ENCODE data around the gene ASPG.

The ASPG gene

DNA sequence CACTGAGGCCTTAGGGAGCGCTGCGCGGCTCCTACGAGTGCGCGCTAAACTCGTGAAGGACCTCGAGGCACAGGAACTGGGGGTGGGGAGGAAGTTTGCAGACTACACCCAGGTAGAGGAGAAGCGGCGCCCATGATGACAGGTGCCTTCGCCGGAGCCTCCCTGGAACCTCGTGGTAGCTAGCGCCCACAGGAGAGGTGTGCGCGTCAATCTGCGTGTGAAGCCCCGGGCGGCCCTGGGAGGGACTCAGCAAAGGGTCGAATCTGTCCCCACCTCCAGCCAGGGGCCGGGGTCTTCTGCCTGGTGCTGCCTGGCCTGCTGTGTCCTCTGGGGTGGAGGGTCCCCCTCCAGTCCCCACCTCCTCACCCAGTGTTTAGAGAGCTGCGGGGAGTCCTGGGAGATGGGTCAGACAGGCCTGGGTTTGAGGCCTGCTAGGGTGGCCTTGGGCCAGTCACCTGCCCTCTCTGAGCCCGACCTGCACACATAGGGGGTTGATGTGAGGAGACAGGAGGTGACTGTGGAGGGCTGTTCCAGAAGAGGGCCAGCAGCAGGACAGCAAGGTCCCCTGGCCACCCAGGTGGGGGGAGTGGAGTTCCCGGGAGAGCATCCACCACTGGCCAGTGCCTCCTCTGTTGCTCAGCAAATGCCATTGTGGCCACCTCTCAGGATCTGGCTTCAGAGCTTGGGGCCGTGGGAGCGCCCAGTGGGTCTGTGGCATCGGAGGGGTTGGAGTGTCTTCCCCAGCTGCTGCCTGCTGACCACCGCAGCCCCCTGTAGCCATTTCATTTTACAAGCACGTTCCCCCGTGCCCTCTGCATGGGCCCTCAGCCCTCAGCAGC is 32.7 kb downstream of the ASPG start:
- DNase-seq: no peak

DNA sequence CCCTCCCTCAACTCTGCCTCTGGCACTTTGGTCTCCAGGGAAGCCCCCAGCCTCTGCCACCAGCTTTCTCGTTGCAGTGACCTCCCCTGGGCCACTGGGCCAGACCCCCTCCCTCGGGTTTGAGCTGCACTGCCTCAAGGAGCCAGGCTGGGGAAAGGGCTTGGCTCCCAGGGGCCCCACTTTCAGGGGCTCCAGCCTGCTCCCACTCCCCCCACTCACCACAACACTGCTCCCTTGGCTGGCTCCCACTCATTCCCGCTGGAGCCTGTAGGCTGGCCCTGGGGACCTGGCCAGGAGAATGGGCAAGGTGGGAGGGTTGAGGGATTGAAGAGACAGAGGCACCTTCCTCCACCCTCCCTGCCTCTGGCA is 33.6 kb downstream of the ASPG start:
- no peak for DNase-seq

DNA sequence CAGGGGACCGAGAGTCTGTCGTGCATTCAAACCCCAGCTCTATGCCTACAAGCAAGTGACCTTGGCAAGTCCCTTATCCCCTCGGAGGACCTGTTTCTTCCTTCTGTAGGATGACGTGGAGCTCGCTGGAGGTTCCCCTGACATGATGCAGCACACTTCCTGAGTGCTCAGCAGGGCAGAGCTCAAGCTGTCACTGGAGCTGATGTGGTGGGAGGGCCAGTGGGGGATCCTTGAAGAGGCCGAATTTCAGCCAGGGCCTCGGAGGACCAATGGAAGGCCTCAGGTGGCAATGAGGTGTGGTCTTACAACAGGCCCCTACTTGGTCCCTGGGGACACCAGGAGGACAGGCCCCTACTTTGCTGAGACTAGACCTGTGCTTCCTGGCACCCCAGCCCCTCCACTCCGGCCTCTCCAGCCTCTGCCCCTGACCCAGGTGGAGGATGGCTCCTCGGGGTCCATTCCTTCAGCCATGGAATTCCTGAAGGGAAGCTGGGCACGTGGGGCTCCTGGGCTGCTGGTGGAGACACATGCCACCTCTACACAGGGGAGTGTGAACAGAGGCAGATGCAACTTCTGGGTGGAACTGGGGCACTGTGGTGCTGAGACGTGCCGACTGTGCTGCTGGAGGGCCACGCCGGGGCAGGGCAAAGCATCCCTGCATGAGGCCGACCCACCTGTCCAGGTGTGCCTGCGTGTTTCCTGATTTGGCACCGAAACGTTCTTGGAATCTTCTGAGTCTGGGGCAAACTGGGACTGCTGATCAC is 34.2 kb downstream of the ASPG start:
- DNase-seq: no peak

DNA sequence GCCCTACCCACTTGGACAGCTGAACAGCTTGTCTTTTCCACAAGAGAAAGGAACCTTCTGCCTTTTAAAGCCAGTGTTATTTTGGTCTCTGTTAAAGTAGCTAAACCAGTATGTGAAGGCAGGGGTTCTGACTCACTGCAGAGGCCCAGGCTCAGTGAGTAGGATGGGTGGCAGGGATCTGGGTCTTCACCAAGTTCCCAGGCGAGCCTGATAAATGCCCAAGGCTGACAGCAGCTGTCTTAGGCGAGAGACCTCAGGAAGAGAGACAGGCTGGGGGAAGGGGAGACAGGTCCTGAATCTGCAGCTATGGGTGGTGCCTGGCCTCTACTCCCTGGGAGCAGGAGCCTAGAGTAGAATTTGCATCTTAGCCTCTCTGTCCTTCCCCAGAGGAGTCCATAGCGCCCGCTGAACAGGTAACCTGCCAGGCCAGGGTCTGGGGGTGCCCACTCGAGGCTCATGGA is 34.8 kb downstream of the ASPG start:
- no peak for DNase-seq

DNA sequence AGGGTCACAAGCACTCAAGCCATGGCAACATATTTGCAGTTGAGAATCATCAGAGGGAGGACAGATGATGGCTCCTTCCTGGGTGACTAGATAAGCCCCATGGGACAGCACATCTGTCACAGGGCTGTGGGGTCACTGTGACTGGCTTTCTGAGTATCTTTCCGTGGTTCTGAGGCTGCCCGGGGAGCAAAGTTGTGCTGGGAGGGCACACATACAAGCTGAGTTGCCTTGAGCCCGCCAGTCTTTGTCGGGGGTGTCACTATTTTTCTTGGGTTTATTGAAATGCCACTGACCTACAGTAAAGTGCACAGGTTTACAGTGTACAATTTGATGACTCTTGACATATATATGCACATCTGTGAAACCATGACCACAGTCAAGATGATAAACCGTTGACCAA is 35.6 kb downstream of the ASPG start:
- no peak for DNase-seq

DNA sequence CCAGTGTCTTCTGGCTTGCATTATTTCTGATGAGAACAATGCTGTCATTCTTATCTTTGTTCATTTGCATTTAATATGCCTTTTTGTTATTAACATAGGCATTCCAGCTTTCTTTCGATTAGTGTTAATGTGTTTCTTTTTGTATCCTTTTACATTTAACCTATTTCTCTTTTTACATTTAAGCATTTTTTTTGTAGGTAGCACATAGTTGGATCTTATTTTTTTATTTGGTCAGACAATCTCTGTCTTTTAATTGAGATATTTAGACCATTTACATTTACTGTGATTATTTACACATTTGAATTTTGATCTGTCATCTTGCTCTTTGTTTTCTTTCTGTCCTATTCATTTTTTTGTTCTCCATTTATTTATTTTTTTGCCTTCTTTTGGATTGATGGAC is 38.4 kb downstream of the ASPG start:
- no peak for DNase-seq

DNA sequence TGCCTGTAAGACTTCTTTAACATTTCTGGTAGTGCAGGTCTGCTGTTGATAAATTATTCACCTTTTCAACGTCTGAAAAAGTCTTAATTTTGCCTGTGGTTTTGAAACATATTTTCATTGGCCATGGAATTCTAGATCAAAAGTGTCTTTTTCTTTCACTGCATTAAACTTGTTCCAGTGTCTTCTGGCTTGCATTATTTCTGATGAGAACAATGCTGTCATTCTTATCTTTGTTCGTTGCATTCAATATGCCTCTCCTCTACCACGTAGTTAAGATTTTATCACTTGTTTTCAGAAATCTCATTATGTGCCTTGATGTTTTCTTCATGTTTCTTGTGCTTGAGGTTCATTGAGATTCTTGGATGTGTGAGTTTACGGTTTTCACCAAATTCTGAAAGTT is 39.5 kb downstream of the ASPG start:
- no peak for DNase-seq

DNA sequence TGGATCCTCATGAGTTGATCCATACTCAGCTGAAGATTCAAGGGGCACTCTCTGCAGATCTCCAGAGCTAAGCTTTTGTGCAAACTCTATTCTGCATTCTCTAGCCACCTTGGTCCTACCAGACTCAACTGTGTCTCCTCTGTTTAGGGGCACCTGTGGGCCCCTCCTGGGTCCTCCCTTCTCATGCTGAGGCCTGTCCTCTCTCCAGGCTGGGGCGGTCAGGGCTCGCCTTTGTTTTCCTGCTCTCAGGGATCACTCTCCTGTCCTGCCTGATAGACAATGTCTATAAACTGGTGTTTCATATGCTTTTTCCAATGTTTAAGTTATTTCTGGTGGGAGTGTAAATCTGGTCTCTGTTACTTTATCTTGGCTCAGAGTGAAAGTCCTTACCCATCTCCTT is 41.3 kb downstream of the ASPG start:
- no peak for DNase-seq

DNA sequence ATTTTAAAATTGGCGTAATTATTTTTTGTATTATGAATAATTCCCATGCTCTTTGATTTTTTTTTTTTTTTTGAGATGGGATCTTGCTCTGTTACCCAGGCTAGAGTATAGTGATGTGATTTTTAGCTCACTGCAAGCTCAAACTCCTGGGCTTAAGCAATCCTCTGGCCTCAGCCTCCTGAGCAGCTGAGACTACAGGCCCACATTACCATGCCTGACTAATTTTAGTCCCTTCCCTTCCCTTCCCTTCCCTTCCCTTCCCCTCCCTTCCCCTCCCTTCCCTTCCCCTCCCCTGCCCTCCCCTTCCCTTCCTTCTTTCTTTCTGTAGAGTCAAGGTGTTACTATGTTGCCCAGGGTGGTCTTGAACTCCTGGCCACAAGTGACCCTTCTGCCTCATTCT is 43.5 kb downstream of the ASPG start:
- DNase-seq: no peak

DNA sequence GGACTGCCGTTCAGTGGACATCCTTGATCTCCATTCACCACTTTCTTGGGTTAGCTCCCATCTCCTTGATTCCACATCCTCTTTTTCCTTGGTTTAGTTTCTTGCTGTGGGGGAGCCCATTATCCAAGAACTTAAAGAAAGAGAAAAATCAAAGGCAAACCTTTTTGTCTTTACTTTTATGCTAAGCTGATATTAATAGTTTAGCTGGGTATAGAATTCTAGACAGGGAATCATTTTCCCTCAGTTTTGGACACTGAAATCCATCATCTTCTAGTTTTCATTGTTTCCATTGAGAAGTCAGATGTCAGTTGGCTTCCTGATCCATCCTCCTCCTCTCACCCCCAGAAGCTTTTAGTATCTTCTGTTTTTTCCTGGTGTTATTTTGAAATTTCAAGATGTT is 44.1 kb downstream of the ASPG start:
- DNase-seq: no peak

DNA sequence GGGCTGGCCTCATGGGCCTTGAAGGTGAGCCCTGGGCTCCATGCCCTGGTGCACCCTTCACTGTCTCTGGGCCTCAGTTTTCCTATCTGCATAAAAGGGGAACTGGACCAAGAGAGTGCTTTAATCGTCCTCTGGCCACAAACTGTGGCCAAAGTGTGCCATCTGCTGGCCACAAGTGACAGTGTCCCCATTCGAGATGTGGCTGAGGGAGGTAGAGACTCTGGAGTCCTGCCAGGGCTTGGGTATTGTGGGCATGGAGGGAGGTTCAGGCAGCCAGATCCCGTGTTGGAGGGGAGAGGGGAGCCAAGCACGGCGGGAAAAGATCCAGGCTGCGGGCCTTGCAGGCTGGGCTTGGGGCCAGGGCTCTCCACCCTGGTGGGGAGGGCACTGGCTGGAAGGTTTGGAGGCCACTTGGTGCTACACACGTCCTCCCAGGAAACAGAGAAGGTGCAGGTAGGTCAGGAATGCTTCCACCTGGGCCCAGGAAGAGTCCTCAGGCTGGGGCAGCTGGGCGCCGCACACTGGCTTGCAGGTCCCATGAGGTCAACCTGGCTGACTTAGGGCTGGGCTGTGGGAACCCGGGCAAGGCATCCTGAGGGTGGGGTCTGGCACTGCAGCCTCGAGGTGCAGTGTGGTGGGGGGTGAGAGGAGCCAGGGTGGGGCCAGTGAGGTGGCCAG is 45.6 kb downstream of the ASPG start:
- no peak for DNase-seq

DNA sequence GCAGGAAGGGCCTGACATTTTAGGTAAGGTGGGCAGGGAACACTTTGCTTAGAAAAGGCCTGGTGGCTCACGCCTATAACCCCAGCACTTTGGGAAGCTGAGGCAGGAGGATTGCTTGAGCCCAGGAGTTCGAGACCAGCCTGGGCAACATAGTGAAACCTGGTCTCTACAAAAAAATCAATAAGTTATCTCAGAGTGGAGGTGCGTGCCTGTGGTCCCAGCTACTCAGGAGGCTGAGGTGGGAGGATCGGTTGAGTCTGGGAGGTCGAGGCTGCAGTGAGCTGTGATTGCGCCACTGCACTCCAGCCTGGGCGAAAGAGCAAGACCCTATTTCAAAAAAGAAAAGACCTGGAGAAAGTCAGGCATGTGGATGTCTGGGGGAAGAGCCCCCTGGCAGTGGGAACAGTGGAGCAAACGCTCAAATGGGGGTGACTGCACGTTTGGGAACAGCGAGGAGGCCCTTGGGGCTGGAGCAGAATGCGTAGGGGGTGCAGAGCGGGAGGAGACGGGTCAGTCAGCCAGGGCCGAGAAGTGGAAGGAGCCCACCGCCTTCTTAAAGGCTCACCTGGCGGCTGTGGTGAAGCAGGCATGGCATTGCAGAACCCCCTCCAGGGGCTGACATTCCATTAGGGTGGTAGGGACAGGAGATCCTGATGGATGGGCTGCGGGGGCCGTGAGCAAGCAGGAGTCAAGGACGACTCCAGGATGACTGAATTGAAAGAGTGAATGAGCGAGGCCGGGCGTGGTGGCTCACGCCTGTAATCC is 46.6 kb downstream of the ASPG start:
- no peak for DNase-seq

DNA sequence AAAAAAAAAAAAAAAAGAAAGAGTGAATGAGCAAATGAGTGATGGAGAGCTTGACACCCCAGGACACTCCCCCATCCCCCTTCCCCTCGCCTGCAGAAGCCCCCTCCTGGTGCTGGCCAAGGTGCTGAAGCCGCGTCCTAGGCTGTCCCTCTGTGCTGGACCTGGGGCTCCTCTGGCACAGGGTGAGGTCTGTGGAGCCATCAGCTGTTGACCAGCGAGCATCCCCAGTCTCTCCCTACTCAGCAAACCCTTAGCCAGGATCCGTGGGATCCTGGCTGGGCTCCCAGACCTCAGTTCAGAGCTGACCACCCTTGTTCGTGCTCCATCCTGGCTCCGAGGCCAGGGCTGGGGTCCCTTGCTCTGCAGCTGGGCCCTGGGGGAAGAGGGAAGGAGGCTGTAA is 47.5 kb downstream of the ASPG start:
- DNase-seq: no peak

DNA sequence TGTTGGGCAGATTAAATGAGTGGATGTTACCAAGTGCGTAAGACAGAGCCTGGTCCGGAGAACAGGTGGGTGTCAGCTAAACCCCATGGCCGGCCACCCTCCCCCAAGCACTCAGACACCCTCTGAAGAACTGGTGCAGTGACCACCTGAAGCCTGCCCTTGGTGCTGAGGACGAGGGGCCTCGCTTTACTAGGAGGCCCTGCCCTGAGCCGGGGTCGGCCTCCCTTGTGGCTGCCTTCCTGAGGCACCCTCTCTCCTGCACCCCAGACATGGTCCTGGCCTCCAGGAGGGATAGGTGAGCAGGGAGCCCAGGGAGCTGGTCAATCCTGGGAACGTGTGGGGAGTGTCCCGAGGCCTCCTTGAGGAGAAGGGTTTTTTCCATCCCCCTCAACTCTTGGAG is 48.0 kb downstream of the ASPG start:
- DNase-seq: no peak

DNA sequence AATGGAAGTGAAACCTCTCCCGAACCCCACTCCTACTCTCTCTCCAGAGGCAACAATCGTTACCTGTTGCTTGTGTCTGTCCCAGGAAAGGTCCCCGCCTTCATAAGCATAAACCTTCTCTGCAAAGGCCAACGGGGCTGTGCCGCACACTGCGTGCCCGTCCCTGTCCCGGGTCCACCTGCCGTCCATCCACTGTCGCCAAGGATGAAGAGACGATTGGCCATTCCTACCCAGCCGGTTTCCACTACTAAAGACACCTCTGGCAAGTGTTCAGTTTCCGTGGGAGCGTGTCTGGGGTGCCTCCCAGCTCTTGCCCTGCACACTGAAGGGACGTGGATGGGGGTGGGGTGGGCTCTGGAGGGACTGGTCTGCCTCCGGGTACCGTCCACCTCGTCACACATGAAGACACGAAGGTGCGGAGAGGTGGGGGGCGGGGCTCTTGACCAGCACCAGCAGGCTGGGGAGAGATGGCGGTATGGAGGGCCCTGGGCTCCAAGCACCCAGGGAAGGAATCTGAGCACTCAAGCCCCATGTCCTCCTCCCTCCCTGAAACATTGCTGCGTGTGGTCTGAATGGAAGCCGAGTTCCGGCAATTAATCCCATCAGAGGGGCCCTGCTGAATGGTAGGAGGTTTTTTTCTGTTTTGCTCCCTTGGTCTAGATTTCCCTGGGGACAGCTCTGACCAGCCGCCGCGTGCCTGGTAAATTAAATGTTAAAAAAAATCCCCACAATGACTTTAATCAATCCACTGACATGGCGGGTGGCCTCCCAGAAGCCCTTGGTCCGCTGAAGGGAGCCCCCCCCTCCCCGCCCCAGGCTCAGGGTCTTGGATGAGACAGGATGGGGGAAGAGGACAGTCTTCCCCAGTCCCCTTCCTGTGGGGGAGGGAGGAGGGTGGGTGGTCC is 48.8 kb downstream of the ASPG start:
- no peak for DNase-seq

DNA sequence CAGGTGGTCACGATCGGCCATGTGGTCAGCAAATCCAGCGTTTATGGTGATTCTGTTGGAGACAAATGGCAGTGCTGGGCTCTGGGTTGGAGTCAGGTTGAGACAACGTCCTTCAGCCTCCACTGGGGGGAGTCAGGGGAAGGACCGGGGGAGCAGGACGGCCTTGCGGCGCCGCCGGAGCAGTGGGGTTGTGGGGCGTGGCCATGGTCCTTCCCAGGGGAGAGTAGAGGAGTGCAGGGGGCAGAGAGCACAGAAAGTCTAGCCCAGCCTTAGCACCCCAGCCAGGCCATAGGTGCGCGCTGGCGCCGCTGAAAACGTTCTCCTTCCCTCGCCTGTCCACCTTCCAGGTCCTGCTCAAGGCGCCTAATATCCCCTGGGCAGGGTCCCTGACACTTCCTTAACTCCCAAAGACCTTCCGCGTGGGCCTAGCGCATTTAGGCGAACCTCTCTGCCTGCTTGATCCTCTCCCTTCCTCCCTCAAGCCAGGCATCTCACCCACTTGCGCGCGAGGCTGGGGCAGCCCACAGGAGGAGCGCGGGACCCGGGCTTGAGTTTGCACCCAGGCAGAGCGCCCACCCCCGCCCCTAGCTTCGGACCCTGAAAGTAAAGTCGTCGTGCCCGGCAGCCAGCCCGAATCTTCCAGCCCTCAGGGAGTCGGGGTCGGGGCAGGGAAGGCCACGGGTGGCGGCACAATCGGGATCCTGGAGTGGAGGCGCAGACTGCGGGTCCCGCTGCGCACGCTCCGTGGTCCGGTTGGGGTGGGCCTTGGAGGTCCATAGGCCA is 49.8 kb downstream of the ASPG start:
- no peak for DNase-seq

DNA sequence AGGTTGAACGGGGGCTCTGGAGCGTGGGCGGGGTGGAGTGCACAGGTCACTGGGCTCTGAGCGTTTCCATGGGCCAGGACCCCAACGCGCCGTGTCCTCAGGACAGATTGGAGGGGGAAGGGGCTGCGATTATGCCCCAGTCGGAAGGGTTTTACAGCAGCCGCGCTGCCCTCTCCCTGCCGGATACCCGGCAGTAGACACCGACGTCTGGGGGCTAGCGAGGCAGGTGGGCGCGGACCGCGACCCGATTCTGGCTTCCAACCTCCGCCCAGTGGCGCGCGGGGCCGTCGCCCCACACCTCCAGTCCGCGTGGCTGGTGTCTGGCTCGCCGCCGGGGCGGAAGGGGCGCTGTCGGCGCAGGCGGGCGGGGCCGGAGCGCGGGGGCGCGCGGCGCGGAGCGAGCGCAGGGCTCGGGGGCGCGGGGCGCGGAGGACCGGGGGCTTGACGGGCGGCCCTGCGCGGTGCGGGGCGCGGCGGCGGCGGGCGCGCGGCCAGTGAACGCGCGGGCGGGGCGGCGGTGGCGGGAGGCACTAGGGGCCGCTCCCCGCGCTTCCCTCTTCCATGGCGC is 50.5 kb downstream of the ASPG start:
- no peak for DNase-seq

DNA sequence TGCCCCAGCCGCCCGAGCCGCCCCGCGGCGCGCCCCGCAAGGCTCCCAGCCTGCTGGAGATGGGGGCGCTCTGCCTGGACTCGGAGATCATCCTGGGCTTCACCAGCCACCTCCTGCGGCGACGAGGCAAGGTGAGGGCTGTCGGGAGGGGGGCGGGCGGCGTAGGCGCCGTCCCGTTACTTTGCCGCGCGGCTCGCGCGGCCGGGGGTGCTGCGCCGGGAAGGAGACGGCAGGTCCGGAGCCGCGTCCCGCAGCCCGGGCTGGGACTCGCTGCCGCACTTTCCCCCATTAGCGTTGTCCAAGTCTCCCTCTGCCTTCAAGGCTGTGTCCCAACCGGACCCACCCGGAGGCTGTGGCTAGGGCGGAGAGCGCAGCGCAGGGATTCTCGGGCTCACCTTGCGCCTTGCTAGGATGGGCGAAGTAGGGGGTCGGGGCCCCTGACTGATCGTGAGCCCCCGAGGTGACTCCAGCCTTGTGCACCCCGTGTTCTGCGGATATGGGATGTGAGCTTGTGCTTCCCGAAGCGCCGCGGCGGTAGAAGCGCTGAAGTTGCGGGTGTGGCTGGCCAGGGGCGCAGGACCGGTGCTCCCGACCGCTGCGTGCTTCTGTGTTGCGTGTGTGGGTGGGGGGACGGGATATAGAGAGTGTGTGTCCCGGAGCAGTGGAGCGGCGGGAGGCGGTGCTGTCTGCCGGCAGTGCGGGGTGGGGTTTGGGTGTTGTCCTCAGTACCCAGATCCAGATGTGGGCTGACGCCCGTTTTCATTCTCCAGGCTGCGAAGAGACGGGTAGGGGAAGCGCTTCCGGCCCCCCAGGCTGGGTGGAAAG is 51.2 kb downstream of the ASPG start:
- DNase-seq: no peak

DNA sequence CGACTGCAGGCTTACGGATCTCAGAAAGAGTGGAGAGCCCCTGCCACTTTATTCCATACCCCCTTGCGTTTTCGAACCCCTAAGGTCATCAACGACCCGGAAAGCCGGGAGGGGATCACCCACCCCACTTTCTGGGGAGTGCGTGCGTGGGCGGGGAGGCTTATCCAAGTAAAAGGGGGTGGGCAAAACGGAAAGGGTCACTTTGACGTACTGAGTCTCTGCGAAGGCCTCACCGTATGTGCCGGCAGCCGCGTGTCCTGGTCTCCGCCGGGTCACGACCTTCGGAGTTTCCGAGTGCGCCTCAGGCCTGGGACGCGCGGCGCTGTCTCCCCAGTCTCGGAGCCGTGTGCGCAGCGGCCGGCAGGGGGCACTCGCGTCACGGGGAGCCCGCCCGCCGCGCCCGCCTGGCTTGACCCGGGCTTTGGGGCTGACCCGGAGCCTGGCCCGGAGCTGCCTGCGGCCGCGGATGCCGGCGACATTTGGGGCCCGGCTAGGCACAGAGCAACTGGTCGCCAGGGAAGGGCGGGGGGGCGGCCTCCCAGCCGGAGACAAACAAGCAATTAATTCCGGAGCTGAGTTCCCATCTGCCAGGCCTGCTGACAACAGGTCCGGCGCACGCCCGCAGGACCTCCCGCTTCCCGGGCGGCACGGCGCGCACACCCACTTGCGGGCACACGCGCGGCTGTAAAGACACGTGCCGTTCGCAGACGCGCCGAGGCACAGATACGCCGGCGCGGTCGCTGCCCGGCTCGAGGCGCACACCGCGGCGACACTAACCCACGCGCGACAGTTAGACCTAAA is 52.0 kb downstream of the ASPG start:
- peak; percentile 53 for DNase-seq
